Neuronal stem cell (in vitro differentiated cells): ENCODE results near the gene C4BPA.

Source experiments
- DNase-seq: peaks from one replicate; pipeline ENCODE4 v3.0.0-alpha.2; 2013; ENCODE audit warnings: low spot score
- H2AFZ ChIP-seq: one replicate; pipeline ENCODE4 v1.6.1; 2013; ENCODE audit warnings: mild to moderate bottlenecking, low read length, inconsistent platforms
- H2AK5ac ChIP-seq: 2 replicates; pipeline ENCODE4 v1.6.1; 2013; ENCODE audit warnings: low read depth, mild to moderate bottlenecking, inconsistent platforms, low read length, moderate library complexity, mixed read lengths
- H2BK120ac ChIP-seq: 2 replicates; pipeline ENCODE4 v1.6.1; 2013; ENCODE audit warnings: low read depth, mild to moderate bottlenecking, inconsistent platforms, low read length, moderate library complexity, mixed read lengths
- H2BK12ac ChIP-seq: one replicate; pipeline ENCODE4 v1.6.1; 2013; ENCODE audit warnings: low read length, inconsistent platforms
- H2BK15ac ChIP-seq: 2 replicates; pipeline ENCODE4 v1.6.1; 2013; ENCODE audit warnings: mild to moderate bottlenecking, low read length, inconsistent platforms, mixed read lengths
- H2BK5ac ChIP-seq: one replicate; pipeline ENCODE4 v1.6.1; 2013; ENCODE audit warnings: inconsistent platforms, mild to moderate bottlenecking, low read length, moderate library complexity
- H3K14ac ChIP-seq: one replicate; pipeline ENCODE4 v1.6.1; 2013; ENCODE audit warnings: low read length, inconsistent platforms
- H3K18ac ChIP-seq: 2 replicates; pipeline ENCODE4 v1.6.1; 2013; ENCODE audit warnings: low read length, inconsistent platforms
- H3K23ac ChIP-seq: 2 replicates; pipeline ENCODE4 v1.6.1; 2013; ENCODE audit warnings: low read depth, mild to moderate bottlenecking, mixed read lengths, low read length, inconsistent platforms; ENCODE audit not compliant: poor library complexity
- H3K27ac ChIP-seq: replicated peaks from 3 replicates; pipeline ENCODE4 v1.5.1; 2013; ENCODE audit warnings: low read length, inconsistent platforms
- H3K27me3 ChIP-seq, 3 experiments: 2 replicates each; pipeline ENCODE4 v1.6.1; 2013; ENCODE audit warnings: low read length in 3 of 3, mild to moderate bottlenecking in 2 of 3, inconsistent platforms in 1 of 3, low read depth in 1 of 3, mixed read lengths in 1 of 3, moderate library complexity in 1 of 3; ENCODE audit not compliant: control insufficient read depth in 3 of 3, insufficient read depth in 3 of 3
- H3K36me3 ChIP-seq, 2 donors: replicated peaks in 1 of 2; 2 replicates each; pipeline ENCODE4 v1.6.1; 2013; ENCODE audit warnings: low read length in 2 of 2; ENCODE audit not compliant: control insufficient read depth in 2 of 2, insufficient read depth in 2 of 2
- H3K4ac ChIP-seq: 2 replicates; pipeline ENCODE4 v1.6.1; 2013; ENCODE audit warnings: inconsistent platforms, mild to moderate bottlenecking, low read length, moderate library complexity
- H3K4me1 ChIP-seq, 2 donors: 1 replicate in 1 of 2; 2 replicates in 1 of 2; pipeline ENCODE4 v1.6.1; 2013; ENCODE audit warnings: low read length in 2 of 2, low read depth in 1 of 2; ENCODE audit not compliant: control insufficient read depth in 2 of 2, insufficient read depth in 1 of 2
- H3K4me2 ChIP-seq: one replicate; pipeline ENCODE4 v1.6.1; 2013; ENCODE audit warnings: mild to moderate bottlenecking, low read length, inconsistent platforms; ENCODE audit not compliant: insufficient read depth, poor library complexity, severe bottlenecking
- H3K4me3 ChIP-seq, 2 donors: 2 replicates each; pipeline ENCODE4 v1.5.1; 2013; ENCODE audit warnings: low read length in 2 of 2, mild to moderate bottlenecking in 2 of 2, inconsistent platforms in 1 of 2, moderate library complexity in 1 of 2
- H3K79me1 ChIP-seq: one replicate; pipeline ENCODE4 v1.6.1; 2013; ENCODE audit warnings: low read depth, mild to moderate bottlenecking, inconsistent platforms, low read length, moderate library complexity
- H3K9ac ChIP-seq: one replicate; pipeline ENCODE4 v1.6.1; 2013; ENCODE audit warnings: mild to moderate bottlenecking, low read depth, low read length, inconsistent platforms; ENCODE audit not compliant: poor library complexity
- H3K9me3 ChIP-seq, 2 donors: replicated peaks in 1 of 2; 2 replicates each; pipeline versions ENCODE3 to v1.6.1; 2013; ENCODE audit warnings: low read length in 2 of 2, mild to moderate bottlenecking in 2 of 2, inconsistent platforms in 1 of 2, low read depth in 1 of 2, mixed read lengths in 1 of 2, moderate library complexity in 1 of 2; ENCODE audit not compliant: control insufficient read depth in 2 of 2, insufficient read depth in 1 of 2
- H4K8ac ChIP-seq: one replicate; pipeline ENCODE4 v1.6.1; 2013; ENCODE audit warnings: low read depth, mild to moderate bottlenecking, inconsistent platforms, low read length, moderate library complexity
- H4K91ac ChIP-seq: one replicate; pipeline ENCODE4 v1.6.1; 2013; ENCODE audit warnings: low read length, low read depth, mild to moderate bottlenecking, inconsistent platforms; ENCODE audit not compliant: poor library complexity
- WGBS, 2 donors: extraction: QIAGEN DNeasy Blood & Tissue Kit; methylation state at CpG; one replicate each; pipeline ENCODE4 v1.1.7; 2013; ENCODE audit warnings: missing lambda C conversion rate in 2 of 2, mixed read lengths in 1 of 2; ENCODE audit not compliant: insufficient read length in 2 of 2, insufficient replicate concordance in 1 of 2; ENCODE audit errors: extremely low coverage in 2 of 2; 5-methylcytosine and 5-hydroxymethylcytosine counted together

The C4BPA gene

DNA sequence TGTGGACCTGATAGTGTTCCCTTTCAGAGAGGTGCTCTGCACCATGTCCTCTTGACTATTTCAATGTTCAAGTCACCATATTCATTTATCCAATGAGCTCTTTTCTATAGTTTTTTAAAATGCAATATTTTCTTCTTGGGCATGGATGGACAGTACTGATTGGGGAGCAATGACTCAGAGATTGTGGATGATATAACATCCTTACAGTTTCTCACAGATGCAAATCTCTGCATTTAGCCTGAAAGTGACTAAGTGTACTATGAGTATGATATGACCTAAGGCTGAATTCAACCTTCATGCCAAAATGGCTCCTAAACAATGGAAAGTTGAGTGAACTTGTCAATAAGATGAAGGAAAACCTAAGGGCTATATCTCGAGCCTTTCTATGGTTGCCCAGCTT, 36.5 kb downstream of the C4BPA start:
- DNase-seq, result no peak
- WGBS, 2 donors, result no CpG with 5 or more reads among the region's 1 CpG
- H3K23ac ChIP-seq, result no peak overlapping the region
- no peak overlapping the region for H2AFZ ChIP-seq
- no peaks in the 10 kb centered on the region for H3K27me3 ChIP-seq
- no peak overlapping the region for H2BK5ac ChIP-seq
- no peak overlapping the region for H4K91ac ChIP-seq
- H2BK15ac ChIP-seq, result no peak overlapping the region
- no peaks in the 10 kb centered on the region for H3K9me3 ChIP-seq
- no peak overlapping the region for H3K27ac ChIP-seq
- no peak overlapping the region for H3K4me3 ChIP-seq
- H3K18ac ChIP-seq, result no peak overlapping the region
- no peak overlapping the region for H2BK12ac ChIP-seq
- no peak overlapping the region for H4K8ac ChIP-seq
- no peaks in the 10 kb centered on the region for H3K4me1 ChIP-seq
- H2BK120ac ChIP-seq, result no peak overlapping the region
- no peak overlapping the region for H3K9ac ChIP-seq
- no peaks in the 10 kb centered on the region for H3K79me1 ChIP-seq
- H3K4me2 ChIP-seq, result no peak overlapping the region
- no peak overlapping the region for H2AK5ac ChIP-seq
- no peak overlapping the region for H3K14ac ChIP-seq
- H3K4ac ChIP-seq, result no peak overlapping the region
- H3K36me3 ChIP-seq, result no peaks in the 10 kb centered on the region

DNA sequence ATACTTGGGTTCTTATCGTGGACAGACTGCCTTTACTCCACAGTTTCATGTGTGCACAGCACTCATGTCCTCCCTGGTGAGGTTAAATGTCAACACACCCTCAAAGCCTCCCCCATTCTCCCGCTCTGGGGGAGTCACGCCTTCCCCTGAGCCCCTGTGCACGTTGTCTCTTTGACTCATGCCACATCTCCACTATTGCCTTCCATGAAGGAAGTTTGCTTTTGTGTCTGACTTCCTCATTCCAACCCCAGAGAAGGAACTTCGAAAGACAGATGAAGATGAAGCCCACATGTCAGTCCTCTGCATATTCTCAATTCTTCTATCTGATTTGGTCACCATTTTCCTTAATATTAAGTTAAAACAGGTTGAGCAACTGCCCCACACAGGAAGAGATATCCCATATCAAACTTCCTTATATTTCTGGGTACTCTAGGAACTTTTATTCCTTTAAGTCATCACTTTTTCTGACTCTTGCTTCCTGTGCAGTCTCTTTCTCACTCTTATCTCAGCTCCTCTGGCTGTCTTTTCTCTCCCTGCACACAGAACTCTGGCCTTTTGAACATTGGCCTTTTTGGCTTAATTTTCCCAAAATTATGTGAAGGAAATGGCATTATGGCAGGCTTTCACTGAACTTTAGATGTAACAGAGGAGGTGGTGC, 41.5 kb downstream of the C4BPA start:
- no peak overlapping the region for H2AFZ ChIP-seq
- H3K23ac ChIP-seq, result no peak overlapping the region
- H2AK5ac ChIP-seq, result no peak overlapping the region
- no peak overlapping the region for H3K27ac ChIP-seq
- H3K36me3 ChIP-seq, result no peaks in the 10 kb centered on the region
- H2BK15ac ChIP-seq, result no peak overlapping the region
- no peak overlapping the region for H3K4ac ChIP-seq
- no peak overlapping the region for H3K4me2 ChIP-seq
- H3K9me3 ChIP-seq, result no peaks in the 10 kb centered on the region
- H2BK120ac ChIP-seq, result no peak overlapping the region
- H3K27me3 ChIP-seq, result no peaks in the 10 kb centered on the region
- no peak overlapping the region for H3K4me3 ChIP-seq
- DNase-seq, result no peak
- no peak overlapping the region for H3K9ac ChIP-seq
- H2BK12ac ChIP-seq, result no peak overlapping the region
- H4K8ac ChIP-seq, result no peak overlapping the region
- H3K18ac ChIP-seq, result no peak overlapping the region
- H3K14ac ChIP-seq, result no peak overlapping the region
- no peaks in the 10 kb centered on the region for H3K79me1 ChIP-seq
- no peaks in the 10 kb centered on the region for H3K4me1 ChIP-seq
- H2BK5ac ChIP-seq, result no peak overlapping the region
- H4K91ac ChIP-seq, result no peak overlapping the region
- WGBS, 2 donors, result no CpG with 5 or more reads among the region's 5 CpGs

DNA sequence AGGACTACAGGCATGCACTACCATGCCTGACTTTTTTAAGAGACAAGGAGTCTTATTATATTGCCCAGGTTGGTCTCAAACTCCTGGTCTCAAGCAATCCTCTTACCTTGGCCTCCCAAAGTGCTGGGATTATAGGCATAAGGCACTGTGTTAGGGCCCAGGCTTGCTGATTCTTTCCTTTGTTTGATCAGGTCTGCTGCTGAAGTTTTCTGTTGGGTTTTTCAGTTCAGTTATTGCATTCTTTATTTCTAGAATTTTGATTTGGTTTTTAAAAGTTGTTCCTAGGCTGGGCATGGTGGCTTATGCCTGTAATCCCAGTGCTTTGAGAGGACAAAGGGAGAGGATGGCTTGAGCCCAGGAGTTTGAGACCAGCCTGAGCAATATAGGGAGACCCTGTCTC, 47.9 kb downstream of the C4BPA start:
- H3K4ac ChIP-seq, result no peak overlapping the region
- H3K14ac ChIP-seq, result no peak overlapping the region
- H3K9ac ChIP-seq, result no peak overlapping the region
- H4K8ac ChIP-seq, result no peak overlapping the region
- H3K23ac ChIP-seq, result no peak overlapping the region
- H3K18ac ChIP-seq, result no peak overlapping the region
- H3K27me3 ChIP-seq, result no peaks in the 10 kb centered on the region
- no peaks in the 10 kb centered on the region for H3K4me1 ChIP-seq
- H3K27ac ChIP-seq, result no peak overlapping the region
- no peak overlapping the region for H2BK12ac ChIP-seq
- no peak overlapping the region for H2AFZ ChIP-seq
- H2BK15ac ChIP-seq, result no peak overlapping the region
- H3K36me3 ChIP-seq, result no peaks in the 10 kb centered on the region
- no peak overlapping the region for H3K4me3 ChIP-seq
- no peak overlapping the region for H2BK5ac ChIP-seq
- no peak overlapping the region for H3K4me2 ChIP-seq
- H4K91ac ChIP-seq, result no peak overlapping the region
- DNase-seq, result no peak
- no peak overlapping the region for H2AK5ac ChIP-seq
- no peak overlapping the region for H2BK120ac ChIP-seq
- peaks cover 0 to 1% of the 10 kb centered on the region in 2 donors for H3K9me3 ChIP-seq
- H3K79me1 ChIP-seq, result no peaks in the 10 kb centered on the region

DNA sequence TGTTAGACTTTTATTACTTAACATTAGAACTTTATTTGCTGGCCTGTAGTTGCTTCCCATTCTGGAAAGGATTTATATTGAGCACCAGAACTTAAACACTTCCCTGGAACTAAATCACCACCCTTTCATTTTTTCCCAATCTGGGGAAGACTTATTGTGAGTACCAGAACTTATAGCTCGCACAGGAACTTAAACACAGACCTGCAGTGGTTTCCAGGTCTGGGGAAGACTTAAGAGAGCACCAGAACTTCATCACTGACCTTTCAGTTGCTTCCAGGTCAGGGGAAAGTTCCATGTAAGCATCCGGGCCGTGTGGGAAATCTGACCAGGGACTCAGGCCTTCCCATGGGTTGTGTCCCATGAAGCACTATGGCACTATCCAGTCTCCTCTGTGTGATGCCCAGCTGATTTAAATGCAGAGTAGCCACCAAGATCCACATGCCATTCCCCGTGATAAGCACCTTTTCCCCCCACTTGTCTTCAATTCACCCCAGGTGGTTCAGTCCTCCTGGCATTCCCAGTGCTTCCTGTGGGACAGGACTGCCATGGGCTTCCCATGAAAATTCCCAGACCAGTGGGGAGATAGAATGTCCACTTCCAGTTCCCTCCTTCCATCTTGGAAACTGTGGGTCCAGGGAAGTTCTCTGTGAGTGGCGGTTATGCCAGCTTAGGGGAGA, 48.9 kb downstream of the C4BPA start:
- H4K91ac ChIP-seq, result no peak overlapping the region
- no peak overlapping the region for H2BK12ac ChIP-seq
- H3K4ac ChIP-seq, result no peak overlapping the region
- no CpG with 5 or more reads among the region's 5 CpGs for WGBS, 2 donors
- no peak overlapping the region for H3K14ac ChIP-seq
- no peak overlapping the region for H3K9ac ChIP-seq
- peaks cover 0 to 5% of the 10 kb centered on the region in 2 donors for H3K9me3 ChIP-seq
- DNase-seq, result no peak
- peak overlapping the region; percentile 49 for H2AFZ ChIP-seq
- H3K4me2 ChIP-seq, result no peak overlapping the region
- H2BK120ac ChIP-seq, result no peak overlapping the region
- no peak overlapping the region for H4K8ac ChIP-seq
- no peaks in the 10 kb centered on the region for H3K27me3 ChIP-seq
- no peaks in the 10 kb centered on the region for H3K4me1 ChIP-seq
- no peak overlapping the region for H2BK5ac ChIP-seq
- no peak overlapping the region for H3K18ac ChIP-seq
- H3K79me1 ChIP-seq, result no peaks in the 10 kb centered on the region
- H3K27ac ChIP-seq, result no peak overlapping the region
- H3K23ac ChIP-seq, result no peak overlapping the region
- no peak overlapping the region for H2AK5ac ChIP-seq
- H2BK15ac ChIP-seq, result no peak overlapping the region
- H3K36me3 ChIP-seq, result no peaks in the 10 kb centered on the region
- H3K4me3 ChIP-seq, result peak overlapping the region in 1 of 2 donors; percentile 41
